SK-N-SH treated with all-trans-retinoic acid at 6 μM for 48 hours (cell line): ENCODE data around the gene VPS13C.

Experiments used
- ARNTL ChIP-seq: fragments of 450-650 bp; formaldehyde crosslinking; IDR thresholded peaks from 2 replicates; pipeline ENCODE4 v1.5.0; 2020; ENCODE audit warnings: low read depth, mild to moderate bottlenecking, moderate library complexity, borderline replicate concordance
- CSDC2 ChIP-seq: fragments of 250-450 bp; sonication (Bioruptor Pico); IDR thresholded peaks from 2 replicates; pipeline ENCODE4 v1.5.0; 2020; ENCODE audit warnings: mild to moderate bottlenecking, moderate library complexity
- OSR1 ChIP-seq: fragments of 250-450 bp; sonication (Bioruptor Pico); IDR thresholded peaks from 2 replicates; pipeline ENCODE4 v1.8.0; 2022; ENCODE audit warnings: moderate library complexity, mild to moderate bottlenecking, inconsistent platforms
- PATZ1 ChIP-seq: fragments of 250-450 bp; sonication (Bioruptor Pico); IDR thresholded peaks from 2 replicates; pipeline ENCODE4 v1.8.0; 2020; ENCODE audit warnings: mild to moderate bottlenecking, moderate library complexity, borderline replicate concordance
- RARB ChIP-seq: fragments of 250-450 bp; sonication (Bioruptor Pico); IDR thresholded peaks from 2 replicates; pipeline ENCODE4 v1.8.0; 2021; ENCODE audit warnings: mild to moderate bottlenecking, moderate library complexity
- SNAI2 ChIP-seq: fragments of 250-450 bp; sonication (Bioruptor Pico); IDR thresholded peaks from 2 replicates; pipeline ENCODE4 v1.5.0; 2020; ENCODE audit warnings: mild to moderate bottlenecking, moderate library complexity
- TCF4 ChIP-seq: fragments of 250-450 bp; sonication (Bioruptor Pico); IDR thresholded peaks from 2 replicates; pipeline ENCODE4 v1.8.0; 2021; ENCODE audit warnings: mild to moderate bottlenecking, moderate library complexity, borderline replicate concordance
- TOX ChIP-seq: fragments of 250-450 bp; sonication (Bioruptor Pico); IDR thresholded peaks from 2 replicates; pipeline ENCODE4 v1.8.0; 2021; ENCODE audit warnings: mild to moderate bottlenecking, moderate library complexity, borderline replicate concordance
- TSHZ2 ChIP-seq: fragments of 250-450 bp; sonication (Bioruptor Pico); IDR thresholded peaks from 2 replicates; pipeline ENCODE4 v1.5.0; 2020; ENCODE audit warnings: mild to moderate bottlenecking, moderate library complexity
- ZNF70 ChIP-seq: fragments of 450-650 bp; formaldehyde crosslinking; IDR thresholded peaks from 2 replicates; pipeline ENCODE4 v1.5.0; 2020; ENCODE audit warnings: mild to moderate bottlenecking, moderate library complexity

GRCh38 chr15:62103431-62103830, 43.2 kb upstream of the VPS13C start:
- TF ChIP-seq TOX (CRISPR knock-in tag), result no peak
- TF ChIP-seq ARNTL (CRISPR knock-in tag), result no peak
- no peak for TF ChIP-seq TCF4
- no peak for TF ChIP-seq RARB (CRISPR knock-in tag)
- TF ChIP-seq ZNF70 (CRISPR knock-in tag), result no peak
- TF ChIP-seq CSDC2 (CRISPR knock-in tag), result no peak
- no peak for TF ChIP-seq OSR1 (CRISPR knock-in tag)
- no peak for TF ChIP-seq PATZ1 (CRISPR knock-in tag)
- no peak for TF ChIP-seq TSHZ2 (CRISPR knock-in tag)
- no peak for TF ChIP-seq SNAI2 (CRISPR knock-in tag)
